Upper lobe of left lung (tissue), 4 donors: Measurements from ENCODE around the gene UTRN.

Source experiments
- EP300 ChIP-seq, 4 donors: sonication (generic); formaldehyde crosslinking; IDR thresholded peaks; one replicate each; pipeline ENCODE4 v1.5.1; 2017; ENCODE audit warnings: antibody characterized with exemption in 4 of 4, control low read depth in 2 of 4
- POLR2A ChIP-seq, 4 donors: fragments of 450-650 bp; IDR thresholded peaks; one replicate each; pipeline ENCODE4 v1.5.1; 2016 to 2017; ENCODE audit warnings: antibody characterized with exemption in 4 of 4, mild to moderate bottlenecking in 2 of 4
- TF ChIP-seq, protein P1 (sequence below), 6 experiments: fragments of 450-650 bp in 4 of 6; fragments of 200-600 bp in 2 of 6; sonication (generic) in 2 of 6; IDR thresholded peaks; one replicate each; pipeline ENCODE4 v1.5.1; 2016 to 2019; ENCODE audit warnings: antibody characterized with exemption in 6 of 6

GRCh38 chr6:144244688-144245087, 40.4 kb upstream of the UTRN start:
- TF ChIP-seq EP300 (IDR thresholded peaks at IDR 0.05) = no peak
- TF ChIP-seq, protein P1, sequence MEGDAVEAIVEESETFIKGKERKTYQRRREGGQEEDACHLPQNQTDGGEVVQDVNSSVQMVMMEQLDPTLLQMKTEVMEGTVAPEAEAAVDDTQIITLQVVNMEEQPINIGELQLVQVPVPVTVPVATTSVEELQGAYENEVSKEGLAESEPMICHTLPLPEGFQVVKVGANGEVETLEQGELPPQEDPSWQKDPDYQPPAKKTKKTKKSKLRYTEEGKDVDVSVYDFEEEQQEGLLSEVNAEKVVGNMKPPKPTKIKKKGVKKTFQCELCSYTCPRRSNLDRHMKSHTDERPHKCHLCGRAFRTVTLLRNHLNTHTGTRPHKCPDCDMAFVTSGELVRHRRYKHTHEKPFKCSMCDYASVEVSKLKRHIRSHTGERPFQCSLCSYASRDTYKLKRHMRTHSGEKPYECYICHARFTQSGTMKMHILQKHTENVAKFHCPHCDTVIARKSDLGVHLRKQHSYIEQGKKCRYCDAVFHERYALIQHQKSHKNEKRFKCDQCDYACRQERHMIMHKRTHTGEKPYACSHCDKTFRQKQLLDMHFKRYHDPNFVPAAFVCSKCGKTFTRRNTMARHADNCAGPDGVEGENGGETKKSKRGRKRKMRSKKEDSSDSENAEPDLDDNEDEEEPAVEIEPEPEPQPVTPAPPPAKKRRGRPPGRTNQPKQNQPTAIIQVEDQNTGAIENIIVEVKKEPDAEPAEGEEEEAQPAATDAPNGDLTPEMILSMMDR (IDR thresholded peaks at IDR 0.05) = no peak
- no peak for TF ChIP-seq POLR2A (IDR thresholded peaks at IDR 0.05)
